Posterior vena cava (tissue), 2 donors: ENCODE measurements around the gene NDUFV3. TPM values are rescaled to one million over a fixed set of nuclear protein-coding genes. Genes with fewer than 3 reads are reported as not detected.
A peak's percentile ranks its signal among the peaks of the same experiment; 100 is the strongest.
"Not testable (repeated sequence)": the region's sequence is repeated elsewhere in the genome, so short reads cannot be mapped to it uniquely, and the experiment has no call there.

Source experiments
- DNase-seq: peaks from one replicate; pipeline ENCODE4 v3.0.0-alpha.2; 2020; ENCODE audit warnings: low spot score
- intact Hi-C, 2 donors: fragments of 100-400 bp; cut with DNase I; formaldehyde crosslinking; loops; one replicate each; pipeline versions ENCODE4 v1.14.1 to v1.14.2; 2022 to 2023
- total RNA-seq, 2 donors: library from RNA; stranded (reverse); fragmentation: NEBNext Ultra II Directional; extraction: Animal tissue kit (Norgen Biotek cat#: 25700); gene quantifications; one replicate each; pipeline ENCODE4 v1.2.1, GENCODE V29; 2021
- donor health status: DM: yes; HTN: yes; CAD: no.
- donor health status: DM: yes; HTN: yes; CAD: no.

Gene NDUFV3
- total RNA-seq, 2 donors from 2014 or later: 26.1 to 39.0 TPM

GRCh38 chr21:42929969-42930368 lies 36.9 kb downstream of the NDUFV3 start:
- no peak for DNase-seq
- intact Hi-C loops: no loop called here

- intact Hi-C loops: no loop called here
- DNase-seq: peak; percentile 29
Observed at GRCh38 chr21:42931560-42932235, 38.6 kb downstream of the NDUFV3 start.

GRCh38 chr21:42932378-42933136 lies 39.4 kb downstream of the NDUFV3 start:
- intact Hi-C loops: not testable (repeated sequence)
- peak; percentile 40 for DNase-seq

- DNase-seq: peak; percentile 18
Observed at GRCh38 chr21:42933137-42933970, 40.2 kb downstream of the NDUFV3 start.

GRCh38 chr21:42933973-42934372 lies 40.9 kb downstream of the NDUFV3 start:
- DNase-seq, intact Hi-C loops: not testable (repeated sequence)

More at GRCh38 chr21:42933137-42933970, 40.2 kb downstream of the NDUFV3 start:
- intact Hi-C loops: not testable (repeated sequence)

- intact Hi-C loops, DNase-seq: not testable (repeated sequence)
Observed at GRCh38 chr21:42936360-42936759, 43.3 kb downstream of the NDUFV3 start.

GRCh38 chr21:42937034-42937940 lies 44.2 kb downstream of the NDUFV3 start:
- intact Hi-C loops: not testable (repeated sequence)
- peak; percentile 49 for DNase-seq

- intact Hi-C loops: no loop called here
- peak; percentile 48 for DNase-seq
Observed at GRCh38 chr21:42937960-42938605, 45.0 kb downstream of the NDUFV3 start.

GRCh38 chr21:42938606-42938995 lies 45.5 kb downstream of the NDUFV3 start:
- peak; percentile 23 for DNase-seq
- intact Hi-C loops: not testable (repeated sequence)

GRCh38 chr21:42939582-42940413 lies 46.7 kb downstream of the NDUFV3 start:
- DNase-seq: peak; percentile 82
- intact Hi-C loops: no loop called here

GRCh38 chr21:42941696-42942085 lies 48.6 kb downstream of the NDUFV3 start:
- intact Hi-C loops: no loop called here
- DNase-seq: peak; percentile 13

GRCh38 chr21:42942244-42942643 lies 49.1 kb downstream of the NDUFV3 start:
- no peak for DNase-seq
- intact Hi-C loops: no loop called here

- intact Hi-C loops: not testable (repeated sequence)
Observed at GRCh38 chr21:42949094-42949755, 56.1 kb downstream of the NDUFV3 start.

GRCh38 chr21:42951193-42951592 lies 58.1 kb downstream of the NDUFV3 start:
- DNase-seq: not testable (repeated sequence)
- intact Hi-C loops: loop anchor here in 1 of 2 donors (10.0 kb wide), 1 partner anchor 804 kb away; no protein-coding TSS in a partner anchor

More at GRCh38 chr21:42949094-42949755, 56.1 kb downstream of the NDUFV3 start:
- DNase-seq: not testable (repeated sequence)

GRCh38 chr21:42956824-42957630 lies 63.9 kb downstream of the NDUFV3 start:
- DNase-seq: no peak
- intact Hi-C loops: loop anchor here in 1 of 2 donors (10.0 kb wide), 1 partner anchor 798 kb away; no protein-coding TSS in a partner anchor

- intact Hi-C loops: loop anchor here in 1 of 2 donors (10.0 kb wide), 1 partner anchor 797 kb away; no protein-coding TSS in a partner anchor
- not testable (repeated sequence) for DNase-seq
Observed at GRCh38 chr21:42958122-42958521, 65.0 kb downstream of the NDUFV3 start.
